HepG2 (cell line): Measurements from ENCODE around the gene TEDC1. TPM values are rescaled to one million over a fixed set of nuclear protein-coding genes. Genes with fewer than 3 reads are reported as not detected.

Experiments
- AGO2 ChIP-seq: fragments of 200-400 bp; formaldehyde crosslinking; optimal IDR thresholded peaks from 2 replicates; pipeline ENCODE3; 2017; ENCODE audit warnings: mild to moderate bottlenecking, low read depth, low read length, moderate library complexity
- BORCS8-MEF2B ChIP-seq: sonication (generic); formaldehyde crosslinking; IDR thresholded peaks from 2 replicates; pipeline ENCODE4 v1.8.0; 2022; ENCODE audit warnings: mild to moderate bottlenecking, missing genetic modification reagents
- HDAC2 ChIP-seq: sonication (generic); formaldehyde crosslinking; IDR thresholded peaks from 2 replicates; pipeline ENCODE4 v1.4.0; 2020; ENCODE audit warnings: missing genetic modification reagents
- HNF4G ChIP-seq, 2 experiments: sonication (generic) in 1 of 2; formaldehyde crosslinking in 1 of 2; IDR thresholded peaks; 2 replicates each; pipeline versions ENCODE4 v1.4.0 to v1.6.1; 2011 to 2020; ENCODE audit warnings: borderline replicate concordance in 2 of 2, low read depth in 2 of 2, mild to moderate bottlenecking in 2 of 2, low read length in 1 of 2, missing genetic modification reagents in 1 of 2, moderate library complexity in 1 of 2
- KDM3A ChIP-seq: IDR thresholded peaks from 2 replicates; pipeline ENCODE4 v1.6.1; 2018; ENCODE audit warnings: low read depth, missing compliant biosample characterization
- LCORL ChIP-seq, 2 experiments: fragments of 450-650 bp in 1 of 2; sonication (generic) in 1 of 2; formaldehyde crosslinking in 1 of 2; IDR thresholded peaks; 2 replicates each; pipeline versions ENCODE4 v1.5.0 to v1.6.1; 2017 to 2020; ENCODE audit warnings: antibody characterized with exemption in 1 of 2, missing genetic modification reagents in 1 of 2
- MAZ ChIP-seq, 2 experiments: sonication (generic) in 1 of 2; formaldehyde crosslinking in 1 of 2; IDR thresholded peaks; 2 replicates each; pipeline versions ENCODE4 v1.5.0 to v1.6.1; 2012 to 2020; ENCODE audit warnings: low read depth in 2 of 2, mild to moderate bottlenecking in 2 of 2, borderline replicate concordance in 1 of 2, improper control_type of control experiment in 1 of 2, low read length in 1 of 2, missing genetic modification reagents in 1 of 2, moderate library complexity in 1 of 2
- NFE2 ChIP-seq: sonication (generic); formaldehyde crosslinking; IDR thresholded peaks from 2 replicates; pipeline ENCODE4 v1.4.0; 2020; ENCODE audit warnings: missing genetic modification reagents
- NFYB ChIP-seq: sonication (generic); formaldehyde crosslinking; IDR thresholded peaks from 2 replicates; pipeline ENCODE4 v1.4.0; 2020; ENCODE audit warnings: missing genetic modification reagents
- PAWR ChIP-seq: sonication (generic); formaldehyde crosslinking; IDR thresholded peaks from 2 replicates; pipeline ENCODE4 v1.4.0; 2020; ENCODE audit warnings: missing genetic modification reagents, mild to moderate bottlenecking, borderline replicate concordance
- SAP130 ChIP-seq: IDR thresholded peaks from 2 replicates; pipeline ENCODE4 v1.6.1; 2016; ENCODE audit warnings: low read depth
- SP1 ChIP-seq, 2 experiments: fragments of 450-650 bp in 1 of 2; sonication (generic) in 1 of 2; formaldehyde crosslinking in 1 of 2; IDR thresholded peaks; 2 replicates each; pipeline versions ENCODE4 v1.4.0 to v1.6.1; 2016 to 2020; ENCODE audit warnings: missing genetic modification reagents in 1 of 2
- TFDP1 ChIP-seq: IDR thresholded peaks from 2 replicates; pipeline ENCODE4 v1.6.1; 2016; ENCODE audit warnings: missing compliant biosample characterization, missing genetic modification reagents, borderline replicate concordance
- ZBTB33 ChIP-seq: sonication (generic); formaldehyde crosslinking; IDR thresholded peaks from 2 replicates; pipeline ENCODE4 v1.4.0; 2020; ENCODE audit warnings: missing genetic modification reagents
- ZBTB38 ChIP-seq: sonication (generic); formaldehyde crosslinking; IDR thresholded peaks from 2 replicates; pipeline ENCODE4 v1.5.1; 2020; ENCODE audit warnings: mild to moderate bottlenecking, missing genetic modification reagents
- ZHX1 ChIP-seq: sonication (generic); formaldehyde crosslinking; IDR thresholded peaks from 2 replicates; pipeline ENCODE4 v1.8.1; 2022; ENCODE audit warnings: low read depth, mild to moderate bottlenecking, missing genetic modification reagents
- ZKSCAN1 ChIP-seq: fragments of 150-350 bp; IDR thresholded peaks from 2 replicates; pipeline ENCODE4 v1.6.1; 2014; ENCODE audit warnings: low read length
- ZNF225 ChIP-seq: sonication (generic); formaldehyde crosslinking; IDR thresholded peaks from 2 replicates; pipeline ENCODE4 v1.4.0; 2020; ENCODE audit warnings: mild to moderate bottlenecking, missing genetic modification reagents
- ZNF616 ChIP-seq: sonication (generic); formaldehyde crosslinking; IDR thresholded peaks from 2 replicates; pipeline ENCODE4 v1.5.0; 2020; ENCODE audit warnings: low read depth, mild to moderate bottlenecking, missing genetic modification reagents
- ZNF670 ChIP-seq: sonication (generic); formaldehyde crosslinking; IDR thresholded peaks from 2 replicates; pipeline ENCODE4 v1.8.0; 2022; ENCODE audit warnings: mild to moderate bottlenecking, missing genetic modification reagents, borderline replicate concordance
- ZNF720 ChIP-seq: sonication (generic); formaldehyde crosslinking; IDR thresholded peaks from 2 replicates; pipeline ENCODE4 v1.4.0; 2020; ENCODE audit warnings: missing genetic modification reagents
- polyA plus RNA-seq, 8 experiments: library from polyadenylated mRNA; depleted of rRNA in 3 of 8; stranded (reverse) in 7 of 8; unstranded in 1 of 8; fragments of >200 nt; fragmentation: Illumina TruSeq in 4 of 8; extraction: Trizol in 4 of 8; gene quantifications; 2 replicates each; pipeline versions ENCODE4 v1.2.1 to v1.2.3, GENCODE V29; 2011 to 2016; ENCODE audit warnings: low read depth in 4 of 8, missing spikeins in 1 of 8, mixed read lengths in 1 of 8; ENCODE audit not compliant: insufficient read depth in 1 of 8
- total RNA-seq, 5 experiments: library from RNA; depleted of rRNA; stranded (reverse); fragments of >200 nt; fragmentation: Illumina TruSeq; extraction: Trizol; gene quantifications; 2 replicates each; pipeline ENCODE4 v1.2.3, GENCODE V29; 2016; ENCODE audit warnings: low read depth in 1 of 5

Gene TEDC1
- total and polyA plus RNA-seq, 2 of the 13 experiments (the other 11 are each of a cell fraction or from before 2014, with no cell fraction given): 5.7 to 27.4 TPM

DNA sequence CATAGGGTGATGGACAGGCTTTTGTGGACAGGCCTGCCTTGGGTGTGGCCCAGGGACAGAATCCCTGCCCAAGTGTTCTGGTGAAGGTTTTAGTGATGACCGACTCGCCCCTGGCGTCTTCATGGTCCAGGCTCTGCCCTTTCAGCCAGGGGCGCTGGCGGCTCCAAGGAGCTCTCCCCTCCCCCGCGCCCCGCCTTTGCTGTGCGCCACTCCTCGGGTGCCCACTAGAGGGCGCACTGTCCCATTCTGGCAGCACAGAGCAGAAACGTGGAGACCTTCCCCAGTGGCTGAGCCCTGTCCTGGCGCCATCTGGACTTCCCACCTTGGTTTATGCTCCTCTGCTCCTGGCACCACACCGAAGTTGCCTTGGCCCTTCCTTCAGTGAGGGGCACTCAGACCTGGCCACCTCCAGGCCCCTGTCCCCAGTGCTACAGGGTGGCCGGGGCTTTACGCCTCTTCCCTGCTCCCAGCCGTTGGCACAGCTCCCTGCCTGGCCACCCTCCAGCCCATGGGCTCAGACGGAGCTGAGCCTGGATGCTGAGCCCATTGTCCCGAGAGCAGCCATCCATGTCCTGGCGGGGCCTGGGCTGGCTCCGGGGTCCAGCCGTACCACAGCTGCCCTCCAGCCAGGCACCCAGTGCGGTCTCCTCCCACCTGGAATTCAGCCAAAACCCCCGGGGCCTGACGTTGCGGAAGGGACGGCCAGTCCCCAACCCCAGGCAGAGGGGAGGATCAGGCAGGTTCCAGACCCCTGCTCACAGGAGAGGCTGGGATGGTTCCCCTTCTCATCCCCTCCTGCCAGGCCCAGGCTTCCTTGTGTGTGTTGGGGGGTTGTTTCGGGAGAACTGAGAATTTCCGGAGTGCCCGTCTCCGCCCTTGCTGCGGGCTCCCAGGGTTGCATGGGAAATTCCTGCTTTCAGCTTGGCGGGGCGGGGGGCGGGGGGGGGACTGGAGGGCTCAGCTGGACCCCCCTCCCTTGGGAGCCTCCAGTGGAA is 9.9 kb upstream of the TEDC1 start (continued):
- TF ChIP-seq ZBTB38 (0 out of 2 replicates have a peak, but pooled peaks have one; percentile 34), BORCS8-MEF2B (CRISPR knock-in tag) (peak; percentile 57; the same call in 1 of the 2 replicates), HNF4G (IDR thresholded peaks at IDR 0.05; ENCODE audit: borderline replicate concordance, low read depth, low read length) (0 out of 2 replicates have a peak, but pooled peaks have one; percentile 6), HNF4G (CRISPR knock-in tag; IDR thresholded peaks at IDR 0.05; ENCODE audit: borderline replicate concordance, low read depth) (no peak), SAP130 (CRISPR knock-in tag) (peak; percentile 82), PAWR (CRISPR knock-in tag) (no peak), HDAC2 (CRISPR knock-in tag) (peak; percentile 42; the same call in 1 of the 2 replicates), ZHX1 (CRISPR knock-in tag) (no peak), SP1 (IDR thresholded peaks at IDR 0.05) (no peak), SP1 (CRISPR knock-in tag; IDR thresholded peaks at IDR 0.05) (peak; percentile 67; the same call in 1 of the 2 replicates), ZNF670 (CRISPR knock-in tag) (0 out of 2 replicates have a peak, but pooled peaks have one; percentile 57), ZNF616 (CRISPR knock-in tag) (0 out of 2 replicates have a peak, but pooled peaks have one; percentile 22), NFYB (CRISPR knock-in tag) (0 out of 2 replicates have a peak, but pooled peaks have one; percentile 13), ZKSCAN1 (0 out of 2 replicates have a peak, but pooled peaks have one; percentile 28), AGO2 (peak; percentile 62), LCORL (IDR thresholded peaks at IDR 0.05) (no peak), LCORL (CRISPR knock-in tag; IDR thresholded peaks at IDR 0.05) (peak; percentile 74), NFE2 (CRISPR knock-in tag) (no peak), ZBTB33 (CRISPR knock-in tag) (peak; percentile 84), MAZ (IDR thresholded peaks at IDR 0.05; ENCODE audit: borderline replicate concordance, low read depth, low read length) (peak; percentile 74; the same call in 1 of the 2 replicates), MAZ (CRISPR knock-in tag; IDR thresholded peaks at IDR 0.05; ENCODE audit: low read depth) (peak; percentile 86), ZNF225 (CRISPR knock-in tag) (peak; percentile 49; the same call in 1 of the 2 replicates), KDM3A (peak; percentile 51; the same call in 1 of the 2 replicates), ZNF720 (no peak), TFDP1 (peak; percentile 13; the same call in 1 of the 2 replicates)
